ENCODE data around the gene FAM184A. TPM values are rescaled to one million over a fixed set of nuclear protein-coding genes. Genes with fewer than 3 reads are reported as not detected.

Gene FAM184A
- total and polyA plus RNA-seq, 9 of the 15 experiments (the other 6 are each of a cell fraction or from before 2014, with no cell fraction given): 6.4 to 18.7 (median 13.1) TPM

GRCh38 chr6:118986312-118986711 lies 92.2 kb downstream of the FAM184A start (continued):
- TF ChIP-seq CHAMP1 (IDR thresholded peaks at IDR 0.05) (no peak), PRPF4 (IDR thresholded peaks at IDR 0.05; ENCODE audit: insufficient read depth, low read depth, low read length, poor library complexity, severe bottlenecking) (no peak), ZNF398 (CRISPR knock-in tag; IDR thresholded peaks at IDR 0.05) (no peak), SIRT6 (IDR thresholded peaks at IDR 0.05; ENCODE audit: low read depth, low read length) (no peak), HMGXB4 (CRISPR knock-in tag; IDR thresholded peaks at IDR 0.05) (no peak), ZNF143 (CRISPR knock-in tag; IDR thresholded peaks at IDR 0.05) (no peak), STAT5B (CRISPR knock-in tag; IDR thresholded peaks at IDR 0.05) (no peak), SMARCC2 (IDR thresholded peaks at IDR 0.05; ENCODE audit: low read depth) (no peak), ZNF79 (CRISPR knock-in tag; IDR thresholded peaks at IDR 0.05; ENCODE audit: low read depth) (no peak), CSDE1 (IDR thresholded peaks at IDR 0.05) (no peak)

Data from K562 (cell line).